Sigmoid colon (tissue), 4 donors: ENCODE results near the gene HOXB4.

Experiments
- CTCF ChIP-seq, 4 experiments: fragments of 450-650 bp in 3 of 4; fragments of 200-600 bp in 1 of 4; IDR thresholded peaks; one replicate each; pipeline ENCODE4 v1.5.1; 2016 to 2019; ENCODE audit warnings: antibody characterized with exemption in 4 of 4, mild to moderate bottlenecking in 3 of 4, moderate library complexity in 2 of 4
- EP300 ChIP-seq, 4 donors: sonication (generic); formaldehyde crosslinking; IDR thresholded peaks; one replicate each; pipeline ENCODE4 v1.6.1; 2017; ENCODE audit warnings: antibody characterized with exemption in 4 of 4
- POLR2A ChIP-seq, 2 donors: fragments of 450-650 bp; IDR thresholded peaks; one replicate each; pipeline ENCODE4 v1.6.1; 2016; ENCODE audit warnings: antibody characterized with exemption in 2 of 2, mild to moderate bottlenecking in 2 of 2, moderate library complexity in 2 of 2
- POLR2AphosphoS5 ChIP-seq, 4 donors: sonication (generic); formaldehyde crosslinking; IDR thresholded peaks; one replicate each; pipeline ENCODE4 v1.6.1; 2017; ENCODE audit warnings: antibody characterized with exemption in 4 of 4

GRCh38 chr17:48579760-48580554 is 1.8 kb upstream of the HOXB4 start:
- TF ChIP-seq CTCF (IDR thresholded peaks at IDR 0.05) (no peak), POLR2A (IDR thresholded peaks at IDR 0.05) (peak in 1 of 2 donors; percentile 8), POLR2AphosphoS5 (IDR thresholded peaks at IDR 0.05) (peak in 3 of 4 donors; percentile 64 to 75 (median 72)), EP300 (IDR thresholded peaks at IDR 0.05) (no peak)
